Activated T-cell treated with anti-CD3 and anti-CD28 coated beads, Interleukin-2, amount 50 U/mL, for 72 hours (primary cell): ENCODE results near the gene INF2. TPM values are rescaled to one million over a fixed set of nuclear protein-coding genes. Genes with fewer than 3 reads are reported as not detected.
A peak's percentile ranks its signal among the peaks of the same experiment; 100 is the strongest.
"Not testable (repeated sequence)": the region's sequence is repeated elsewhere in the genome, so short reads cannot be mapped to it uniquely, and the experiment has no call there.

Experiments used
- ATAC-seq, 2 donors: fragments of 150-1000 bp; cut with Tn5 transposase; replicated peaks in 1 of 2; 2 replicates each; pipeline ENCODE4 v1.10.0; 2021; ENCODE audit warnings: moderate library complexity in 2 of 2, mild to moderate bottlenecking in 1 of 2
- DNase-seq, 2 donors: peaks; one replicate each; pipeline ENCODE4 v3.0.0; 2021 to 2022; ENCODE audit warnings: mixed read lengths in 1 of 2
- H3K27ac Mint-ChIP-seq: one replicate; pipeline ENCODE4 v1.8.0; 2022; ENCODE audit warnings: mild to moderate bottlenecking, moderate library complexity, mixed read lengths
- H3K27me3 Mint-ChIP-seq: one replicate; pipeline ENCODE4 v1.8.0; 2022; ENCODE audit warnings: low read depth, mixed read lengths
- H3K36me3 Mint-ChIP-seq, 2 donors: one replicate each; pipeline ENCODE4 v1.8.0; 2022; ENCODE audit warnings: mixed read lengths in 2 of 2, mild to moderate bottlenecking in 1 of 2; ENCODE audit not compliant: insufficient read depth in 2 of 2
- H3K4me1 Mint-ChIP-seq: one replicate; pipeline ENCODE4 v1.8.0; 2022; ENCODE audit warnings: low read depth, mixed read lengths
- H3K4me3 Mint-ChIP-seq, 2 donors: one replicate each; pipeline ENCODE4 v1.8.0; 2022; ENCODE audit warnings: mild to moderate bottlenecking in 2 of 2, mixed read lengths in 2 of 2, moderate library complexity in 2 of 2
- H3K9me3 Mint-ChIP-seq, 2 donors: one replicate each; pipeline ENCODE4 v1.8.0; 2022; ENCODE audit warnings: mixed read lengths in 2 of 2
- total RNA-seq, 2 donors: library from RNA; stranded (reverse); gene quantifications; one replicate each; pipeline ENCODE4 v1.2.3, GENCODE V29; 2022

The INF2 gene
- total RNA-seq, 2 donors from 2014 or later = 37.6 to 38.8 TPM

DNA sequence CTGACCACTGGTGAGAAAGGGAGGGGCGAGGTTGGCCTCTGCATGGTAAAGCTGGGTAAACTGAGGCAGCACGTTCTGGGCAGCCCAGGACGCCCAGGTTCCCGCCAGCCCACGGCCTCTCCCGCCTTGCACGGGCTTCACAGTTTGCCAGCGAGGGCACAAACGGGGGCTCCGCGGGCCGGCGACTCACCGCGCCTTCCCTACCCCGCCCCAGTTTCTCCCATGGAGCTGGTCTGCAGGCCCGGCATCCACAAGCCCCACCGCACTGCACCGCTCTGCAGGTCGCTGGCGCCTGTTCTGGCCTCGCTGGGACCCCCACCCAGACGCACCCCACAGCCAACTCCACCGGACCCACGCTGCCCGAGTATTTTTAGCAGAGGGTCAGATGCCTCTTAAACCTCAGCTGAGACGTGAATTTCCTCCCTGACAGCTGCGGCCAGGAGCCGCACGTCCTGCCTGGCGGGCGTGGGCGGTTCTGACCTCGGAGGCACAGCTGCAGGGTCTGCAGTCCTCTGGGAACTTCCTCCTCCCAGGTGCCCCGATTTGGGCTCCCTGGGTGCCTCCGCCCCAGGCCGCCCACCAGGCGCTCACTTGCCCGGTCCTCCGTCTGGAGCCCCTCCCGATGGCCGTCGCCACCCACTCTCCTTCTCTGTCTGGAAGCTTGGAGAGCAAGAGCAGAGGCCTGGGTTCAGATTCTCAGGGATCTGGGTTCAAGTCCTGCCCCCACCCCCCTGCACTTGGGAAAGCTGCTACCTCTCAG, 29.5 kb upstream of the INF2 start:
- no peaks in the 10 kb centered on the region for H3K9me3 Mint-ChIP-seq
- peaks cover 16% of the 10 kb centered on the region for H3K27me3 Mint-ChIP-seq
- H3K4me3 Mint-ChIP-seq = peak overlapping the region in 1 of 2 donors; percentile 18
- ATAC-seq = no peak
- DNase-seq = no peak
- H3K27ac Mint-ChIP-seq = no peak overlapping the region
- peaks cover 18% of the 10 kb centered on the region for H3K4me1 Mint-ChIP-seq
- peaks cover 1 to 2% of the 10 kb centered on the region in 2 donors for H3K36me3 Mint-ChIP-seq

DNA sequence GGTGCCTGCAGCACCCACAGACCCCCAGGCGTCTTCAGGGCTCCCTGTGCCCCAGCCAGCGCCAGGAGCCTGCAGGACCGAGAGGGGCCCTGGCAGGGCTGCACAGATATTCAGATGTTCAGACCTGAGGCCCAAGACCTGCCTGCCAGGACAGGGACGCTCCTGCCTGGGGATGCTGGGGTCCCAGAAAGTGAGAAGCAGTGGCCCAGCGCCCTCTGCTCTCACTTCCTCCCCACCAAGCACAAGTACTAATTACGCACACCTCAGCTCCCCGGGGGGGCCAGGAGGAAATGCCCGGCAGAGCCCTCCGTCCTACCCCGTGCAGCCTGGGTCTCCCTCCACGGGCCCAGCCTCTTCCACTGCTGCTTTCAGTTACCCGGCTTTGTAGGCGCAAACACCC, 28.8 kb upstream of the INF2 start:
- H3K27ac Mint-ChIP-seq = no peak overlapping the region
- no peak for ATAC-seq
- no peaks in the 10 kb centered on the region for H3K9me3 Mint-ChIP-seq
- no peak for DNase-seq
- H3K36me3 Mint-ChIP-seq = peaks cover 1 to 2% of the 10 kb centered on the region in 2 donors
- H3K27me3 Mint-ChIP-seq = peaks cover 16% of the 10 kb centered on the region
- H3K4me1 Mint-ChIP-seq = peaks cover 25% of the 10 kb centered on the region
- no peak overlapping the region for H3K4me3 Mint-ChIP-seq

DNA sequence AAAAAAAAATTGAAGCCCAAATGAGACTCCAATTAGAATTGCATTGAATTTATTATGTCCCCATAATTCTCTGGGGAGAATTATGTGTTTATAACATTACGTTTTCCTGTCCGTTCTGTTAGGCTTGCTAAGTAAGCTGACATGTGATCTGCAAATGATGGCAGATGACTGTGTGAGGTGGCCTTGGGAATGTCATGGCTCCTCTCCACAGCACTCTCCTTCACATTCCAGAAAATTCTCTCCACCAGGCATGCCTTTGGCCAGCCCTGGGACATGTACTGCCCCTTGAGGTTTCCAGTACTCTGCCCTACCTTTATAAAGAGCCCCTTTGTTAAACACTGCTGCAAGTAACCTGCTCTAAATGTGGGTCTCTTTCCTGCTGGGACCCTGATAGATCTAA, 28.3 kb upstream of the INF2 start:
- H3K27me3 Mint-ChIP-seq = peaks cover 16% of the 10 kb centered on the region
- no peak for DNase-seq
- peaks cover 27% of the 10 kb centered on the region for H3K4me1 Mint-ChIP-seq
- no peak overlapping the region for H3K4me3 Mint-ChIP-seq
- peaks cover 1 to 2% of the 10 kb centered on the region in 2 donors for H3K36me3 Mint-ChIP-seq
- no peak for ATAC-seq
- H3K9me3 Mint-ChIP-seq = no peaks in the 10 kb centered on the region
- H3K27ac Mint-ChIP-seq = no peak overlapping the region

DNA sequence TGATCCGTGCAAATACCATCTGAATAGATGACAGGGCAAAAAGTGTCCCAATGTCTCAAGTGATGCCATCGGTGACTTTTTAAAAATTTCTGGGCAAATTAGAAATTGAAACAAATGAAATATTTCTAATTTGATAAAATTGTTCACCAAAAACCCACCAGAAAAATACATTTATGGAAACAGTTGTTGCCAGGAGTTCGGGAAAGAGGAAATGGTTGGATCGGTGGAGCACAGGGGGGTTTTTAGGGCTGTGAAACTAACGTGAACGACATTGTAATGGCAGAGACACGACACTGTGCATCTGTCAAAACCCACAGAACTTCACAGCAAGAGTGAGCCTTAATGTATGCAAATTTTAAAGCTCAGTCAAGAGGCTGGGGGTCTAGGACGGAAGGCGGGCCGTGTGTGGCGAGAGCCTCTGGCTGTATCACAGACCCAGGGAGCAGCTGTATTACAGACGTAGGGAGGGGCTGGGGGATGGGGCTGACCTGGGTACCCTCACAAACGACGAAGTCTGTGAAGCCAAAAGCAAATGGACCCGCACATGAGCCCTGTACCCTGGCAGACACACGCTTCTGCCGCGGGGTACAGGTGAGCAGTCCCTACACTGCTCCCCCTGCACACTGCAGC, 27.8 kb upstream of the INF2 start:
- not testable (repeated sequence) for ATAC-seq, H3K4me3 Mint-ChIP-seq, DNase-seq, H3K36me3 Mint-ChIP-seq, H3K9me3 Mint-ChIP-seq, H3K27ac Mint-ChIP-seq
- peaks cover 27% of the 10 kb centered on the region for H3K4me1 Mint-ChIP-seq
- peaks cover 16% of the 10 kb centered on the region for H3K27me3 Mint-ChIP-seq

DNA sequence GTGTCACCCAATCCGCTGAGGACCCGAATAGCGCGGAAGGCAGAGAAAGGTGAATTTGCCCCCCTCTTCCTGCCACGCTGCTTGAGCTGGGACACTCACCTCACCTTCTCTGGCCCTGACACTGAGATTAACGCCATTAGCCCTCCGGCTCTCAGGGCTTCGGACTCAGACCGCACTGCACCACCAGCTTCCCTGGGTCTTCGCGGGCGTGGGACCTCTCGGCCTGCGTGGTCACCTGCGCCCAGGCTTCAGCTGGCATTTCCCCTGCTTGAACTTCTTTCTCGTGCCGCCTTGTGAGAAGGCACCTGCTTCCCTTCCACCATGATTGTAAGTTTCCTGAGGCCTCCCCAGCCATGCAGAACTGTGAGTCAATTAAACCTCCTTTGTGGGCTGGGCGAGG, 26.9 kb upstream of the INF2 start:
- not testable (repeated sequence) for ATAC-seq

DNA sequence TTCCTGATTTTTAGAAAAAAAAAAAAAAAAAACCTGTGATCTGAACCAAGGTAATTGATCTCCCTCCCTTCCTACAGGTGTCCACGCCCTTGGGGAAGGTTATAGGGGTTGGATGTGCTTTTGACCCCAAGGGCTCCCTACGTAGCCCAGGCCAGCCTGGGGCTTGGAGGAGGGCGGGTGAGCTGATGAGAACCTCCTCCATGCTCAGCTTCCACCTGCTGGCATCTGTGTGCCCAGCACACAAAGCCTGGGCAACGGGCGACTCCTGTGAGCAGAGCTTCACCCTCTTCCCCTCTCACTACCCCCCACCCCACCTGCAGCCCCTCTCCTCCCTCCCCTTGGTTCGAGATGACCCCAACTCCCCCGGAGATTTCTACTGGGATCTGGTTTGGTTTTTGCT, 25.3 kb upstream of the INF2 start:
- no peak for ATAC-seq
- H3K4me3 Mint-ChIP-seq = no peak overlapping the region
- peaks cover 16% of the 10 kb centered on the region for H3K27me3 Mint-ChIP-seq
- no peaks in the 10 kb centered on the region for H3K9me3 Mint-ChIP-seq
- DNase-seq = no peak
- H3K4me1 Mint-ChIP-seq = peaks cover 16% of the 10 kb centered on the region
- H3K27ac Mint-ChIP-seq = no peak overlapping the region
- H3K36me3 Mint-ChIP-seq = peaks cover 1 to 2% of the 10 kb centered on the region in 2 donors

More for the DNA sequence above, 26.9 kb upstream of the INF2 start:
- not testable (repeated sequence) for DNase-seq, H3K9me3 Mint-ChIP-seq, H3K27ac Mint-ChIP-seq, H3K4me3 Mint-ChIP-seq, H3K36me3 Mint-ChIP-seq
- peaks cover 26% of the 10 kb centered on the region for H3K4me1 Mint-ChIP-seq
- peaks cover 16% of the 10 kb centered on the region for H3K27me3 Mint-ChIP-seq

DNA sequence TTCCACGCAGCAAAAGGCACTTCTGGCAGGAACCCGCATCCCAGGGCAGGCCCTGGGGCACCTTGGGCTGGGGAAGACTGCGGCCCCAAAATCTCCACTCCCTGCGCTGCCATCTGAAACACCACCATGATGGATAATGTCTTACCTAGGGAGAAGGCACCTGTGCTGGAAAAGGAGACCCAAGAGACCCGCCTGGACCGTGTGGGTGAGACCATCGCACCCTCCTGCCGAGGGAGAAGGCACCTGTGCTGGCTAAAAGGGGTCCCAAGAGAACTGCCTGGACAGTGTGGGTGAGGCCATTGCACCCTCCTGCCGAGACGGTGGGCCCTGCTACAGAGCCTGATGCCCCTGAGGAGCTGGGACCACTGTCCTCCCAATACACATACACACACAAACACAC, 24.8 kb upstream of the INF2 start:
- peaks cover 16% of the 10 kb centered on the region for H3K27me3 Mint-ChIP-seq
- H3K36me3 Mint-ChIP-seq = peaks cover 1 to 2% of the 10 kb centered on the region in 2 donors
- no peak overlapping the region for H3K4me3 Mint-ChIP-seq
- H3K27ac Mint-ChIP-seq = no peak overlapping the region
- peaks cover 16% of the 10 kb centered on the region for H3K4me1 Mint-ChIP-seq
- H3K9me3 Mint-ChIP-seq = no peaks in the 10 kb centered on the region
- no peak for ATAC-seq
- no peak for DNase-seq

DNA sequence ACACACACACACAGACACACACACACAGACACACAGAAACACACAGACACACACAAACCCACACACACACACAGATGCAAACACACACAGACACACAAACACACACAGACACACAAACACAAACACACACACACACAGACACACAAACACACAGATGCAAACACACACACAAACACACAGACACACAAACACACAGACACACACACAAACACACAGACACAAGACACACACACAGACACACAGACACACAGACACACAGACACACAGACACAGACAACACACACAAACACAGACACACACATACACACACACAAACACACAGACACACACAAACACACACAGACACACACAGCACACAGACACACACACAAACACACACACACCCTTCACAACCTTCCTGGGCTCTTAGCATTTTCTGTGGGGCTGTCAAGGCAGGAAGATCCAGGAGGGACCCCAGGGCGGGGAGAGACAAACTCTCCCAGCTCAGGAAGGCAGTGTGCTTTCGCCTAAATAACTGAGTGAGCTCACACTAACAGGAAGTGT, 24.2 kb upstream of the INF2 start:
- Mint-ChIP-seq H3K4me3 (no peak overlapping the region), H3K4me1 (peaks cover 16% of the 10 kb centered on the region), H3K36me3 (peaks cover 1 to 2% of the 10 kb centered on the region in 2 donors), H3K9me3 (no peaks in the 10 kb centered on the region), H3K27me3 (peaks cover 15% of the 10 kb centered on the region), H3K27ac (no peak overlapping the region)
- ATAC-seq (no peak), DNase-seq (no peak)

DNA sequence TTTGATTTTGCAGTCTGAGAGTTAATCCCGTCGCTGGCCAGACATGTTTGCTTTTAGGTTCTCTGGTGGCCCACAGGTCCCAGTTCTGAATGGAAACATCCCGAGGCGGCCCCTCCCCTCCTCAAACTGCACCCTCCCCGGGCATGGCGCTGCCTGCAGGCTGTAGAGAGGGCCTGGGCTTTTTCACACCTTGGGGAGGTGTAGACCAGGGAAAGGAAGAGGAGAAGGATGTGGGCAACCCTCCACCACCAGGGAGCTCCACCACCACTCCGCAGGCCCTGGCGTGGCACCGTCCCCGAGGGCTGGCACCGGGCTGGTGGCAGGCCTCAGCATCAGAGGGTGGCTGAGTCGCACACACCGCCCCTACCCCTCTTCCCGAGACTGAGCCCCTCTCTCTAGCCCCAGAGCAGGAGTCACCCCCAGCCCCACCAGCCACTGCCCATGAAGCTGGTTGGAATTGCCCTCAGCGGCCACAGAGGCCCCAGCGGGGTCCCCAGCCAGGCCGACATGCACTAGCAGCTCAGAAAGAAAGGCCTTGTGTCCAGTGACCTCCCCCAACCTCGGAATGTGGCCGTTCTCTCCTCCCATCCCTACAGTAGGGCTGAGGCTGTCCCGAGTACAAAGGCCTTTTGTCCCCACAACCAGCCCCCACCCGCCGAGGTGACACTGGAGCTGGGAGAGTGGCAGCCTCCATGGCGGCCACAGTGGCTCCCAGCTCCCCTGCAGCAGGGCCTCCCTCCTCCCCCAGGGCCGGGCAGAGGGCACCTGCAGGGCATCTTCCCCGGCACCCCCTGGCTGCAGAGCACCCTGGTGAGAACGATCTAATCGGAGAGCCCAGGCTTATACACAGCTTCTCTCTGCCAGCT, 23.5 kb upstream of the INF2 start:
- no peak overlapping the region for H3K27ac Mint-ChIP-seq
- H3K27me3 Mint-ChIP-seq = peaks cover 8% of the 10 kb centered on the region
- ATAC-seq (peak; percentile 88 to 94), DNase-seq (peak; percentile 44 to 49)
- H3K36me3 Mint-ChIP-seq = peaks cover 1 to 2% of the 10 kb centered on the region in 2 donors
- no peak overlapping the region for H3K4me3 Mint-ChIP-seq
- H3K4me1 Mint-ChIP-seq = peaks cover 16% of the 10 kb centered on the region
- no peaks in the 10 kb centered on the region for H3K9me3 Mint-ChIP-seq

DNA sequence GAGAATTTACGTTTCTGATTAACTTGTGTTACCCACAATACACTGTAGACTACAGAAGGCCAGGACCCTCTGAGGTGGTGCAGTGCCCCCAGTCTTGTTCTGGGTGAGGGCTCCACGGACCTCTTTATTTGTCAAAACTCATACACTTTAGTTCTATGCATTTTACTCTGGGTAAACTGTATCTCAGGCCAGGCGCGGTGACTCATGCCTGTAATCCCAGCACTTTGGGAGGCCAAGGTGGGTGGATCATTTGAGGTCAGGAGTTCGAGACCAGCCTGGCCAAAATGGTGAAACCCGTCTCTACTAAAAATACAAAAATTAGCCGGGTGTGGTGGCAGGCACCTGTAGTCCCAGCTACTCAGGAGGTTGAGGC, 22.9 kb upstream of the INF2 start:
- DNase-seq, H3K4me3 Mint-ChIP-seq, ATAC-seq, H3K36me3 Mint-ChIP-seq, H3K9me3 Mint-ChIP-seq, H3K27me3 Mint-ChIP-seq, H3K27ac Mint-ChIP-seq: not testable (repeated sequence)
- H3K4me1 Mint-ChIP-seq = peaks cover 16% of the 10 kb centered on the region

DNA sequence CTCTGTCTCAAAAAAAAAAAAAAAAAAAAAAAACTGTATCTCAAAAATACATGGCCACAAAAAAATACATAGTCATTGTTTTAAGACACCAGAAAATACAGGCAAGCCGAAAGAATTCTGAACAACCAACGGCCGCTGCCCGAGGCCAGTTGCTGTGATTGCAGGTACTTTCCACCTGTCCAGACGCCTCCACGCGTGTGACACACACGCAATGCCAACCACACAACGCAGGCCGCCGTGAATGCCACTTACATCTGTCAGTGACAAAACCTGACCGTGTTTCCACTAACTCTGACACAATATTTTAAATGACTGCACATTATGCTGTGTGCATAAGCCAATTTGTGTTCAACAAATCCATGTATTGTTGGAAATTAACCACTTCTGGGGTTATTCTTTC, 22.4 kb upstream of the INF2 start:
- no peak overlapping the region for H3K27ac Mint-ChIP-seq
- no peaks in the 10 kb centered on the region for H3K27me3 Mint-ChIP-seq
- no peak overlapping the region for H3K4me3 Mint-ChIP-seq
- peaks cover 0 to 1% of the 10 kb centered on the region in 2 donors for H3K36me3 Mint-ChIP-seq
- no peak for ATAC-seq
- DNase-seq = no peak
- H3K9me3 Mint-ChIP-seq = no peaks in the 10 kb centered on the region
- H3K4me1 Mint-ChIP-seq = peaks cover 16% of the 10 kb centered on the region

DNA sequence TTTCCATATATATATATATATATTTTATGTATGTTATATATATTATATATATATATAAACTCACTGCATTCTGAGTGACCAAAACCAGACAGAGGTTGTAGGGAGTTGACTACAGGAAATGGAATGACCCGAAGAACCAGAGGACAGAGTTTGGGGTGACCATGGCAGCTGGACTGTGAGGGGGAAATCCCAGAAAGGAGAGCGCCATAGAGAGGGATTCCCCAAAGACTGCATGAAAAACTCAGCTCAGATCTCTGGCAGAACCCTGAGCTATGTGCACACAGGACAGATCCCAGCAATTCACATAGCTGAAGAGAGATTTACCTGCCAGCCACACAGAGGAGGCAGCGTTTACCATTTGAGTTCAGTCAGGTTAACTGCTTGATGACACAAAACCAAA, 19.7 kb upstream of the INF2 start:
- Mint-ChIP-seq H3K27ac (no peak overlapping the region), H3K4me3 (no peak overlapping the region), H3K36me3 (peaks cover 0 to 1% of the 10 kb centered on the region in 2 donors), H3K4me1 (peaks cover 20% of the 10 kb centered on the region), H3K9me3 (no peaks in the 10 kb centered on the region), H3K27me3 (no peaks in the 10 kb centered on the region)
- DNase-seq (no peak), ATAC-seq (no peak)
